Measurements from ENCODE around the gene CNFN. TPM values are rescaled to one million over a fixed set of nuclear protein-coding genes. Genes with fewer than 3 reads are reported as not detected.

Gene CNFN
- total and polyA plus RNA-seq, 10 of the 15 experiments (the other 5 are each of a cell fraction or from before 2014, with no cell fraction given) = 0.60 TPM; not detected in 9

GRCh38 chr19:42370626-42371175 lies 19.4 kb downstream of the CNFN start:
- ATAC-seq (no peak), FAIRE-seq (no peak), DNase-seq (ENCODE audit: low read depth, low spot score) (no peak)
- ChIA-PET CTCF (interaction anchor here (0.8 kb wide), 1 partner anchor 63 kb away, joined by 3 read pairs; no protein-coding TSS in a partner anchor), RAD21 (ENCODE audit: unreplicated experiment) (no interaction called here), POLR2A (interaction anchor here (0.6 kb wide), 1 partner anchor 11 kb away, joined by 3 read pairs; no protein-coding TSS in a partner anchor), SMC1A (ENCODE audit: uncharacterized antibody, unreplicated experiment) (no interaction called here)
- H2AFZ ChIP-seq (ENCODE audit: control insufficient read depth, low read depth, low read length) = no peak overlapping the region
- 83% methylated on average over 10 of the region's 12 CpGs for WGBS (ENCODE audit: insufficient coverage, insufficient replicate concordance, low lambda C conversion rate, missing lambda C conversion rate)
- H3K79me2 ChIP-seq (ENCODE audit: control insufficient read depth, insufficient read depth, low read length) = no peaks in the 10 kb centered on the region
- no peaks in the 10 kb centered on the region for H3K9me3 ChIP-seq (replicated peaks; ENCODE audit: control insufficient read depth, insufficient read depth, low read length)
- intact Hi-C loops (cut with micrococcal nuclease; ENCODE audit: unreplicated experiment) = no loop called here
- no peaks in the 10 kb centered on the region for H3K36me3 ChIP-seq (ENCODE audit: control insufficient read depth in 2 of 2, insufficient read depth in 2 of 2, low read length in 1 of 2)
- no peak for TF ChIP-seq SIN3A (IDR thresholded peaks at IDR 0.05; ENCODE audit: low read depth, low read length)
- no peaks in the 10 kb centered on the region for H3K27me3 ChIP-seq (replicated peaks in 1 of 2; ENCODE audit: control insufficient read depth in 2 of 2, insufficient read depth in 2 of 2, low read length in 1 of 2)
- no peak overlapping the region for H3K4me3 ChIP-seq
- no peak overlapping the region for H3K27ac ChIP-seq (ENCODE audit: control insufficient read depth, insufficient read depth)
- H3K9ac ChIP-seq (ENCODE audit: control insufficient read depth, insufficient read depth, low read length) = no peak overlapping the region
- no peaks in the 10 kb centered on the region for H3K4me1 ChIP-seq (ENCODE audit: control insufficient read depth, insufficient read depth, low read length)
- no peaks in the 10 kb centered on the region for H4K20me1 ChIP-seq (ENCODE audit: control insufficient read depth, insufficient read depth)
- in situ Hi-C loops (cut with MboI) = no loop called here
- no TSS peak for BruUV-seq (replicated peaks)
- H3K4me2 ChIP-seq (ENCODE audit: control insufficient read depth, insufficient read depth) = no peak overlapping the region

DNA sequence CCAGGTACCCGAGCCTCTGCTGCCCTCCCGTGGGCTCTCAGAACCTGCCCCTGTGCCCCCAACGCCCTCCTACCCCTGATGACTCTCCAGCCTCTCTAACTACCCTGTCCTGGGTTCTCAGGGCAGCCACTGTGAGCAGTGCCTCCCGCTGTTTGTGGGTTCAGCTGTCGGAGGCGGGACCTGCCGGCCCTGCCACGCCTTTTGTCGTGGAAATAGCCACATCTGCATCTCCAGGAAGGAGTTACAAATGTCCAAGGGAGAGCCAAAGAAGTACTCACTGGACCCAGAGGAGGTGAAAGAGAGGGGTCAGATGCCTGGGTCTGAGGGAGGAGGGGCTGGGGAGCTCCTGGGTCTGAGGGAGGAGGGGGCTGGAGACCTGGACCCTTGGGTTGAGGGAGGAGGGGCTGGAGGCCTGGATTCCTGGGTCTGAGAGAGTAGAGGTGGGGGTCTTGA lies 20.0 kb downstream of the CNFN start:
- Histone ChIP-seq H3K9me3 (replicated peaks; ENCODE audit: control insufficient read depth, insufficient read depth, low read length) (no peaks in the 10 kb centered on the region), H2AFZ (ENCODE audit: control insufficient read depth, low read depth, low read length) (no peak overlapping the region), H3K27ac (ENCODE audit: control insufficient read depth, insufficient read depth) (no peak overlapping the region), H3K4me1 (ENCODE audit: control insufficient read depth, insufficient read depth, low read length) (no peaks in the 10 kb centered on the region), H3K27me3 (replicated peaks in 1 of 2; ENCODE audit: control insufficient read depth in 2 of 2, insufficient read depth in 2 of 2, low read length in 1 of 2) (no peaks in the 10 kb centered on the region), H3K4me2 (ENCODE audit: control insufficient read depth, insufficient read depth) (no peak overlapping the region), H4K20me1 (ENCODE audit: control insufficient read depth, insufficient read depth) (no peaks in the 10 kb centered on the region), H3K9ac (ENCODE audit: control insufficient read depth, insufficient read depth, low read length) (no peak overlapping the region), H3K4me3 (no peak overlapping the region), H3K36me3 (ENCODE audit: control insufficient read depth in 2 of 2, insufficient read depth in 2 of 2, low read length in 1 of 2) (no peaks in the 10 kb centered on the region), H3K79me2 (ENCODE audit: control insufficient read depth, insufficient read depth, low read length) (no peaks in the 10 kb centered on the region)
- in situ Hi-C loops (cut with MboI) (no loop called here), intact Hi-C loops (cut with micrococcal nuclease; ENCODE audit: unreplicated experiment) (no loop called here)
- DNase-seq (ENCODE audit: low read depth, low spot score) (no peak), FAIRE-seq (no peak), ATAC-seq (no peak)
- 82% methylated on average over 7 of the region's 9 CpGs for WGBS (ENCODE audit: insufficient coverage, insufficient replicate concordance, low lambda C conversion rate, missing lambda C conversion rate)
- no TSS peak for BruUV-seq (replicated peaks)
- no peak for TF ChIP-seq JUNB (IDR thresholded peaks at IDR 0.05)
- TF ChIP-seq SMAD1 (IDR thresholded peaks at IDR 0.05; ENCODE audit: low read depth, partially characterized antibody) = no peak
- TF ChIP-seq HDAC6 (IDR thresholded peaks at IDR 0.05; ENCODE audit: unreplicated experiment) = no peak
- no peak for TF ChIP-seq FOXM1 (IDR thresholded peaks at IDR 0.05; ENCODE audit: low read depth, low read length)
- SMC1A ChIA-PET (ENCODE audit: uncharacterized antibody, unreplicated experiment) = no interaction called here
- RAD21 ChIA-PET (ENCODE audit: unreplicated experiment) = no interaction called here
- POLR2A ChIA-PET = no interaction called here
- CTCF ChIA-PET = no interaction called here

All from GM12878 (cell line).